ENCODE data around the gene FAM76B.

DNA sequence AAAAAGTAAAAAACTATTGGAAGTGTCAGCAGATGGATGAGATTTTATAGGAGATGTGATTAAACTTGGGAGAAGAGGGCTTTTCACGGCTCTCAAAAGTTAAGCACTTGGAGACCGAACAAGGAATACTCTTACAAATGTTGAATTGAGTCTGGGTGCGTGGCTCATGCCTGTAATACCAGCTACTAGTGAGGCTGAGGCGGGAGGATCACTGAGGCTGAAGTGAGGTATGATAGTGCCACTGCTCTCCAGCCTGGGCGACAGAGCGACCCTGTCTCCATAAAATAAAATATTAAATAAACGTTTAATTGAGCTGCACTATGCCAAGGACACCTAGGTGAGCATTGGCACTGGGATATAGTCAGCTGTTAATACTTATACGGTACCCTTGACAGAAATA is 2.6 kb upstream of the FAM76B start:
- TF ChIP-seq CTCF (IDR thresholded peaks at IDR 0.05; ENCODE audit: insufficient read depth, low read length, poor library complexity, severe bottlenecking) (no peak), EZH2phosphoT487 (conservative IDR thresholded peaks at IDR 0.05; ENCODE audit: low read length) (no peak)
